Measurements from ENCODE around the gene EFCAB6. TPM values are rescaled to one million over a fixed set of nuclear protein-coding genes. Genes with fewer than 3 reads are reported as not detected.

EFCAB6 gene
- total RNA-seq, 1 donor from 2014 or later = 1.5 TPM

DNA sequence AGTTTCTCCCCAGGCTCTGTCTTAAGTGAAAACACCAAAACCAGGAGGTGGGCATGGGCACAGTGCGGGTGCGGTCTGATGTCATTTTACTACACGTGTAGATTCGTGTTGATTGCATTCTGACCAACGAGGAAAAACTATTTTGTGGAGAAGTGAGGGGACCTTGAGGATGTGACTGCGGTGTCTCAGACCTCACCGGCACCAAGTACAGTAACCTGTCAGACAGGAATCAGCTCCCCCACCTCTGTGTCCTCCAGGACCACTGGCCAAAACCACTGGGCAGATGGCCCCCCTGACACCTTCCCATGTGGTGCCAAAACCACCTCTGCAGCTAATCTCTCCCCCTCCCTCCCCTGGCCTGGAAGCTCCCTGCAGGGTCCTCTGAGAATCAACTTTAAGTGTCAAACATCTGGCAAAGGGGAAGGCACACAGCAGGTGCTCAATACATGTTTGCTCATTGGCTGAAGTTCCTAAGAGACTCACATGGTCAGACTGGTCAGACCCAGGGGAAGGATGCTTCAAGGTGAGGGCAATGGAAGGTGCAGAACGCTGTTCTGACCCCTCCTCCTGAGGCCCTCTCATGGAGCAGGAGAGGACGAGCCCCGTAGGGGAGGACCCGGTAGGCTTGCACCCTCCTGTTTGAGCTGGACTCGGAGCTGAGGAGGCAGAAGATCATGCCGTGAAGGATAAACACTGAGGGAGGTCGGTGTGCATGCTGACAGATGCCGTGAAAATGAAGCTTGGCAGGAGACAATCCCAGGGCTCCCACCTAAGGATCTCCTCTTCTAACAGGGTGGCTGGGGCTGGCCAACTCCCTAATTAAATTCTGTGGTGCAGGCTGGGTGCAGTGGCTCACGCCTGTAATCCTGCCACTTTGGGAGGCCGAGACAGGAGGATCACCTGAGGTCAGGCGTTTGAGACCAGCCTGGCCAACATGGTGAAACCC lies 270.4 kb downstream of the EFCAB6 start:
- peak overlapping the region; percentile 71 for H3K27ac Mint-ChIP-seq (ENCODE audit: unreplicated experiment)
- no peak overlapping the region for H3K4me3 Mint-ChIP-seq
- DNase-seq (ENCODE audit: low read depth, low spot score) = no peak
- TF ChIP-seq, protein P1, sequence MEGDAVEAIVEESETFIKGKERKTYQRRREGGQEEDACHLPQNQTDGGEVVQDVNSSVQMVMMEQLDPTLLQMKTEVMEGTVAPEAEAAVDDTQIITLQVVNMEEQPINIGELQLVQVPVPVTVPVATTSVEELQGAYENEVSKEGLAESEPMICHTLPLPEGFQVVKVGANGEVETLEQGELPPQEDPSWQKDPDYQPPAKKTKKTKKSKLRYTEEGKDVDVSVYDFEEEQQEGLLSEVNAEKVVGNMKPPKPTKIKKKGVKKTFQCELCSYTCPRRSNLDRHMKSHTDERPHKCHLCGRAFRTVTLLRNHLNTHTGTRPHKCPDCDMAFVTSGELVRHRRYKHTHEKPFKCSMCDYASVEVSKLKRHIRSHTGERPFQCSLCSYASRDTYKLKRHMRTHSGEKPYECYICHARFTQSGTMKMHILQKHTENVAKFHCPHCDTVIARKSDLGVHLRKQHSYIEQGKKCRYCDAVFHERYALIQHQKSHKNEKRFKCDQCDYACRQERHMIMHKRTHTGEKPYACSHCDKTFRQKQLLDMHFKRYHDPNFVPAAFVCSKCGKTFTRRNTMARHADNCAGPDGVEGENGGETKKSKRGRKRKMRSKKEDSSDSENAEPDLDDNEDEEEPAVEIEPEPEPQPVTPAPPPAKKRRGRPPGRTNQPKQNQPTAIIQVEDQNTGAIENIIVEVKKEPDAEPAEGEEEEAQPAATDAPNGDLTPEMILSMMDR (conservative IDR thresholded peaks at IDR 0.05) = no peak
- H3K4me1 Mint-ChIP-seq = no peaks in the 10 kb centered on the region
- H3K27me3 Mint-ChIP-seq (ENCODE audit: low read depth) = peaks cover 3% of the 10 kb centered on the region
- H3K36me3 Mint-ChIP-seq (ENCODE audit: low read depth) = peaks cover 3% of the 10 kb centered on the region
- no peaks in the 10 kb centered on the region for H3K9me3 Mint-ChIP-seq

DNA sequence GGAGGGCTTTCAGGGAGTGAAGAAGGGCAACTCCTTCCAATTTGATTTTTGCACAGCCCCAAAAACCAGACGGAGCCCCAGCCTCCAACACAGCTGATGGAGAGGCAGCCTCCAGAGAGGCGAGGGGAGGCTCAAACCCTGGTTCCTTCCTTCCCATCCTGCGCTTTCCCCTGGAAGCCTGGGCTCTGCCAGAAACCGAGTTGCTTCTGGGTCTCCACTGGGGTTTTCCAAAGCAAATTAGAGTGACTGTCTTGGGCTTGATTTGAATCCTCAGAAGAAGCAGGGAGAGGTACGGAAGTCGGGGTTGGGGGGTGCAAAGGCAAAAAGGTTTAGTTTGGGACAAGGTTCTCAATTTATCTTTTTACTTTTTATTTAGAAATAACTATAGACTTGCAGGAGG lies 271.1 kb downstream of the EFCAB6 start:
- Mint-ChIP-seq H3K4me1 (no peaks in the 10 kb centered on the region), H3K4me3 (no peak overlapping the region), H3K27me3 (ENCODE audit: low read depth) (peaks cover 3% of the 10 kb centered on the region), H3K9me3 (no peaks in the 10 kb centered on the region), H3K36me3 (ENCODE audit: low read depth) (peaks cover 6% of the 10 kb centered on the region), H3K27ac (ENCODE audit: unreplicated experiment) (no peak overlapping the region)
- DNase-seq (ENCODE audit: low read depth, low spot score) = no peak
- TF ChIP-seq, protein P1 (conservative IDR thresholded peaks at IDR 0.05) = no peak

DNA sequence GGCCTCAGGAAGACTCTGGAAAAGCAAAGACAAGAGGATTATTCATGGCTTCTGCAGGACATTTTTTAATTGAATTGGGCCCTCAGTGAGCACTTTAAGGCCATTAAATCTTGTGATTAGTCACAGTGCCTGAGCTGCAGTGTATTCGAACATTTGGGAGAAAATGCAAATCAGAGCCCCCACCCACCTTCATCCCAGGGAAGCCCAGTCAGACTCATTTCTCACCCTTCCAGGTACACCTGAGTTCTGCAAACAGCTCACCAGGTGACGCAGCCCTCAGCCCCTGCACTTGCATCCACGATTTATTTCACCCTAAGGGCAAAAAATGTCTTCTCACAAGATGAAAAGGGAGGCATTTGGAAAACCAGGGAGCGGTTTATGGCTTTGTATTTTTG lies 271.6 kb downstream of the EFCAB6 start:
- H3K27ac Mint-ChIP-seq (ENCODE audit: unreplicated experiment) = no peak overlapping the region
- TF ChIP-seq, protein P1 (conservative IDR thresholded peaks at IDR 0.05) = no peak
- no peak for DNase-seq (ENCODE audit: low read depth, low spot score)
- no peaks in the 10 kb centered on the region for H3K9me3 Mint-ChIP-seq
- H3K4me1 Mint-ChIP-seq = no peaks in the 10 kb centered on the region
- H3K36me3 Mint-ChIP-seq (ENCODE audit: low read depth) = peaks cover 6% of the 10 kb centered on the region
- H3K4me3 Mint-ChIP-seq = no peak overlapping the region
- peaks cover 3% of the 10 kb centered on the region for H3K27me3 Mint-ChIP-seq (ENCODE audit: low read depth)

DNA sequence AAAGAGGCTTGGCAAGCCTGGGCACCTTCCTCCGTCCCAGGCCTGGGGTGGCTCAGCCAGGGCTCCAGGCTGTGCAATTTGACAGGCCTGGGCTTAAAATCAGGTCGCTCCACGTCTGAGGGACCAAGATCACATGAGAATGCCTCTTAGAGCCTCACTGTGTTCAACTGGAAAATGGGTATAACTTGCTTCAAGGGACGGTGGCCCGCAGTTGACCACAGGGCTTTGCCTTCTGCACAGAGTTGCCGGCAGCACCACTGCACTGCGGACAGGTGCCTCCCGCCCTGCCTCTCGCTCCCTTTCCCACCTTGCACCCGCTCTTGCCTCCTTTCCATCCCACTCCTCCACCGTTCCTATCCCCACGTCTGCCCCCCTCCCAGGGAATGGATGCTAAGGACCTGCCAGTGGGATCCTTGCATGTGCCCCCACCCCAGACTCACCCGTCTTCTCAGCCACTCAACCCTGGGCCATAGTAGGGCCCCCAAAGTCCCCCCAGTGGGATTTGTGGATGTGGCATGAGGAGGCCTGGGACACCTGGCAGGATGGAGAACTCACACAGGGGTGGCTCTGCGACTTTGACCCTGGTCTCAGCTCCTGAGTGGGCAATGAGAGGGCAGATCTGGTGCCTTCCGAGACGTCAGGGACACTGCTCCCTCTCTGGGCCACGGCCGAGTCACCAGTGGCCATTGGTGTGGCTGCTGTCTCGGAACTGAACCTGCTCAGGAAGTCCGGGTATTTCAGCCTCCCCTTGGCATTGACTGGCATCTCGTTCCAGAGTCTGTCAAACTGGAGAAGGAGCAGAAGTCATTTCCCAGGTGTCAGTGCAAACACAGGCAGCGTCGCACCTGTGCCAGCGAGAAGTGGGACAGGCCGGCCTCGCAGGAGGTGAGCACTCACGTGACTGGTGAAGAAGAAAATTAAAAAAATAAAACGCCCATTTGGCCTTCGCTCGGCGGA lies 272.3 kb downstream of the EFCAB6 start:
- TF ChIP-seq, protein P1 (conservative IDR thresholded peaks at IDR 0.05) = no peak
- no peak for DNase-seq (ENCODE audit: low read depth, low spot score)
- no peaks in the 10 kb centered on the region for H3K4me1 Mint-ChIP-seq
- no peak overlapping the region for H3K27ac Mint-ChIP-seq (ENCODE audit: unreplicated experiment)
- H3K27me3 Mint-ChIP-seq (ENCODE audit: low read depth) = peaks cover 3% of the 10 kb centered on the region
- no peaks in the 10 kb centered on the region for H3K9me3 Mint-ChIP-seq
- no peak overlapping the region for H3K4me3 Mint-ChIP-seq
- peaks cover 6% of the 10 kb centered on the region for H3K36me3 Mint-ChIP-seq (ENCODE audit: low read depth)

DNA sequence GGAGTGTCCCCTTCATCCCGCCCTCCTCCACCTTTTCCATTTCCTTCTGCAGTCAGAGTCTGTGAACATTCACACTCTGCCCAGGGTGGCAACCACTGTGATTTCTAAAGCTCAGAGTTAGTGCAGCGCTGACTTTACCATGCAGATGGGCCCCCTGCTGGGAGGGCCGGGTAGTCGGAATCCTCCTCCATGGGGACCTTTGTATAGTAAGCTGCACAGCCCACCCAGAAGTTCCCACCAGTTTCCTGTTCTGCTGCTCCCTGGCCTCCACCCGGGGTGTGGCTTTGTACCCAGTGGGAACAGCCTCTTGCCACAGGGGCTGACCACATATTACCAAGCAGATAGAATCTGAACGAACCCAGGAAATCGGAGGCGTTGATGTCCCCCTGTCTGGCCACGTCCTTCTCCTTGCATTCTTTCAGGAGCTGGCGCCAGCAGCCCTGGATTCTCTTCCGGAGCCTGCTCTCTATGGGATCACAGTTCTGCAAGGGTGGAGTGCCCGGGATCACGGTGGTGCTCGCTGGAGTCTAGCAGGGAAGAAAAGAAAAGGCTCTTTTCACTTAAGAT lies 275.0 kb downstream of the EFCAB6 start:
- peaks cover 3% of the 10 kb centered on the region for H3K27me3 Mint-ChIP-seq (ENCODE audit: low read depth)

More for the DNA sequence above, 275.0 kb downstream of the EFCAB6 start:
- Mint-ChIP-seq H3K27ac (ENCODE audit: unreplicated experiment) (no peak overlapping the region), H3K9me3 (no peaks in the 10 kb centered on the region), H3K4me3 (no peak overlapping the region), H3K36me3 (ENCODE audit: low read depth) (peaks cover 6% of the 10 kb centered on the region), H3K4me1 (no peaks in the 10 kb centered on the region)
- TF ChIP-seq, protein P1 (conservative IDR thresholded peaks at IDR 0.05) = peak; percentile 32
- DNase-seq (ENCODE audit: low read depth, low spot score) = no peak
